ENCODE measurements around the gene LBP. TPM values are rescaled to one million over a fixed set of nuclear protein-coding genes. Genes with fewer than 3 reads are reported as not detected.
"Not testable (repeated sequence)": the region's sequence is repeated elsewhere in the genome, so short reads cannot be mapped to it uniquely, and the experiment has no call there.

Gene LBP
- total RNA-seq, 1 donor from 2014 or later, result not detected

- DNase-seq (no peak), ATAC-seq (ENCODE audit: low read depth) (no peak)
- H3K9me3 Mint-ChIP-seq, result no peaks in the 10 kb centered on the region
- ChIA-PET POLR2A (no interaction called here), CTCF (no interaction called here)
- no peaks in the 10 kb centered on the region for H3K4me1 Mint-ChIP-seq
- H3K27ac Mint-ChIP-seq, result no peak overlapping the region
- intact Hi-C loops (cut with micrococcal nuclease), result no loop called here
- H3K36me3 Mint-ChIP-seq (ENCODE audit: low read depth), result no peaks in the 10 kb centered on the region
- no peak for TF ChIP-seq CTCF (IDR thresholded peaks at IDR 0.05)
- H3K4me3 Mint-ChIP-seq, result no peak overlapping the region
- peaks cover 22% of the 10 kb centered on the region for H3K27me3 Mint-ChIP-seq
These were observed 34.8 kb upstream of the LBP start for GRCh38 chr20:38311491-38311890.

- ChIA-PET CTCF (no interaction called here), POLR2A (interaction anchor here (0.8 kb wide), 1 partner anchor 1109 kb away, joined by 3 read pairs; no protein-coding TSS in a partner anchor)
- Mint-ChIP-seq H3K27me3 (peaks cover 20% of the 10 kb centered on the region), H3K9me3 (no peaks in the 10 kb centered on the region), H3K4me1 (no peaks in the 10 kb centered on the region), H3K36me3 (ENCODE audit: low read depth) (no peaks in the 10 kb centered on the region), H3K4me3 (no peak overlapping the region), H3K27ac (no peak overlapping the region)
- ATAC-seq (ENCODE audit: low read depth) (no peak), DNase-seq (no peak)
- TF ChIP-seq CTCF (IDR thresholded peaks at IDR 0.05), result no peak
- intact Hi-C loops (cut with micrococcal nuclease), result no loop called here
These were observed 32.6 kb upstream of the LBP start for GRCh38 chr20:38313676-38314075.

GRCh38 chr20:38314350-38314749, 31.9 kb upstream of the LBP start:
- H3K4me3 Mint-ChIP-seq; H3K27ac Mint-ChIP-seq; intact Hi-C loops (cut with micrococcal nuclease); CTCF ChIA-PET; POLR2A ChIA-PET; H3K4me1 Mint-ChIP-seq; ATAC-seq (ENCODE audit: low read depth); H3K36me3 Mint-ChIP-seq (ENCODE audit: low read depth); H3K9me3 Mint-ChIP-seq; DNase-seq: not testable (repeated sequence)
- H3K27me3 Mint-ChIP-seq, result peaks cover 18% of the 10 kb centered on the region

GRCh38 chr20:38315290-38315966, 30.9 kb upstream of the LBP start:
- H3K27me3 Mint-ChIP-seq, result peaks cover 21% of the 10 kb centered on the region
- POLR2A ChIA-PET, result no interaction called here
- DNase-seq, result no peak

GRCh38 chr20:38316341-38316740, 29.9 kb upstream of the LBP start:
- intact Hi-C loops (cut with micrococcal nuclease), result no loop called here
- Mint-ChIP-seq H3K27ac (no peak overlapping the region), H3K27me3 (peaks cover 14% of the 10 kb centered on the region), H3K4me3 (no peak overlapping the region), H3K9me3 (no peaks in the 10 kb centered on the region), H3K36me3 (ENCODE audit: low read depth) (no peaks in the 10 kb centered on the region), H3K4me1 (no peaks in the 10 kb centered on the region)
- ATAC-seq (ENCODE audit: low read depth), result no peak
- no peak for DNase-seq
- CTCF ChIA-PET, result no interaction called here
- POLR2A ChIA-PET, result no interaction called here
- no peak for TF ChIP-seq CTCF (IDR thresholded peaks at IDR 0.05)

More at GRCh38 chr20:38315290-38315966, 30.9 kb upstream of the LBP start:
- Mint-ChIP-seq H3K36me3 (ENCODE audit: low read depth) (no peaks in the 10 kb centered on the region), H3K4me1 (no peaks in the 10 kb centered on the region), H3K4me3 (no peak overlapping the region), H3K27ac (no peak overlapping the region), H3K9me3 (no peaks in the 10 kb centered on the region)
- no peak for ATAC-seq (ENCODE audit: low read depth)
- no peak for TF ChIP-seq CTCF (IDR thresholded peaks at IDR 0.05)
- CTCF ChIA-PET, result no interaction called here
- intact Hi-C loops (cut with micrococcal nuclease), result no loop called here

- TF ChIP-seq CTCF (IDR thresholded peaks at IDR 0.05), result no peak
- no peaks in the 10 kb centered on the region for H3K9me3 Mint-ChIP-seq
- POLR2A ChIA-PET, result no interaction called here
- no peaks in the 10 kb centered on the region for H3K4me1 Mint-ChIP-seq
- no peak overlapping the region for H3K4me3 Mint-ChIP-seq
- peaks cover 15% of the 10 kb centered on the region for H3K27me3 Mint-ChIP-seq
- ATAC-seq (ENCODE audit: low read depth), result no peak
- CTCF ChIA-PET, result interaction anchor here (1.0 kb wide), 1 partner anchor 8 kb away, joined by 3 read pairs; no protein-coding TSS in a partner anchor
- no peak overlapping the region for H3K27ac Mint-ChIP-seq
- DNase-seq, result no peak
- no peaks in the 10 kb centered on the region for H3K36me3 Mint-ChIP-seq (ENCODE audit: low read depth)
- intact Hi-C loops (cut with micrococcal nuclease), result no loop called here
These were observed 28.9 kb upstream of the LBP start for GRCh38 chr20:38317422-38317821.

Measured in activated B cell treated with CpG ODN at 0.5 μM for 24 hours (primary cell).